Brain microvascular endothelial cell (primary cell): Measurements from ENCODE around the gene HIKESHI.

Source experiments
- DNase-seq: peaks from one replicate; pipeline ENCODE4 v3.0.0-alpha.2; 2020
- H3K27ac ChIP-seq: fragments of 250-450 bp; sonication (Bioruptor Pico); 2 replicates; pipeline ENCODE4 v1.5.1; 2020; ENCODE audit warnings: mild to moderate bottlenecking, moderate library complexity
- H3K27me3 ChIP-seq: fragments of 250-450 bp; sonication (Bioruptor Pico); replicated peaks from 2 replicates; pipeline ENCODE4 v1.5.1; 2020; ENCODE audit warnings: mild to moderate bottlenecking
- H3K36me3 ChIP-seq: fragments of 250-450 bp; sonication (Bioruptor Pico); replicated peaks from 2 replicates; pipeline ENCODE4 v1.5.1; 2020; ENCODE audit warnings: mild to moderate bottlenecking
- H3K4me3 ChIP-seq: 2 replicates; pipeline ENCODE4 v1.5.1; 2011; ENCODE audit warnings: low read depth, mild to moderate bottlenecking, control low read depth, low read length, moderate library complexity
- CTCF ChIP-seq: IDR thresholded peaks from 2 replicates; pipeline ENCODE4 v1.5.1; 2011; ENCODE audit warnings: low read depth, mild to moderate bottlenecking, moderate library complexity, low read length, control low read depth, inconsistent platforms; ENCODE audit errors: missing control alignments
- in situ Hi-C: cut with HindIII; loops from 2 replicates; pipeline ENCODE4 v1.10.0; 2017; ENCODE audit warnings: low sequenced_read_pairs, low pct_ligation_motif_present

Gene HIKESHI

GRCh38 chr11:86383041-86383955, 81.3 kb downstream of the HIKESHI start:
- TF ChIP-seq CTCF = no peak
- in situ Hi-C loops = no loop called here
- DNase-seq = no peak

GRCh38 chr11:86386283-86386682, 84.2 kb downstream of the HIKESHI start:
- Histone ChIP-seq H3K27me3 (no peaks in the 10 kb centered on the region), H3K4me3 (no peak overlapping the region), H3K36me3 (no peaks in the 10 kb centered on the region), H3K27ac (no peak overlapping the region)
- TF ChIP-seq CTCF = no peak
- in situ Hi-C loops = no loop called here
- no peak for DNase-seq

More at GRCh38 chr11:86383041-86383955, 81.3 kb downstream of the HIKESHI start:
- Histone ChIP-seq H3K27ac (no peak overlapping the region), H3K27me3 (no peaks in the 10 kb centered on the region), H3K36me3 (no peaks in the 10 kb centered on the region), H3K4me3 (no peak overlapping the region)

GRCh38 chr11:86386746-86387145, 84.7 kb downstream of the HIKESHI start:
- H3K36me3 ChIP-seq = no peaks in the 10 kb centered on the region
- TF ChIP-seq CTCF = no peak
- H3K27me3 ChIP-seq = no peaks in the 10 kb centered on the region
- H3K4me3 ChIP-seq = no peak overlapping the region
- in situ Hi-C loops = no loop called here
- no peak for DNase-seq
- H3K27ac ChIP-seq = no peak overlapping the region

GRCh38 chr11:86388198-86388597, 86.2 kb downstream of the HIKESHI start:
- H3K36me3 ChIP-seq = no peaks in the 10 kb centered on the region
- no peak overlapping the region for H3K27ac ChIP-seq
- H3K27me3 ChIP-seq = no peaks in the 10 kb centered on the region
- H3K4me3 ChIP-seq = no peak overlapping the region
- DNase-seq = no peak
- in situ Hi-C loops = no loop called here
- no peak for TF ChIP-seq CTCF

GRCh38 chr11:86390487-86390886, 88.4 kb downstream of the HIKESHI start:
- TF ChIP-seq CTCF = no peak
- Histone ChIP-seq H3K27me3 (no peaks in the 10 kb centered on the region), H3K4me3 (no peak overlapping the region), H3K36me3 (no peaks in the 10 kb centered on the region), H3K27ac (no peak overlapping the region)
- DNase-seq = no peak
- in situ Hi-C loops = no loop called here
